ENCODE measurements around the gene SEC61B. TPM values are rescaled to one million over a fixed set of nuclear protein-coding genes. Genes with fewer than 3 reads are reported as not detected.

The SEC61B gene
- total RNA-seq, 1 experiment from 2014 or later = 125 TPM

DNA sequence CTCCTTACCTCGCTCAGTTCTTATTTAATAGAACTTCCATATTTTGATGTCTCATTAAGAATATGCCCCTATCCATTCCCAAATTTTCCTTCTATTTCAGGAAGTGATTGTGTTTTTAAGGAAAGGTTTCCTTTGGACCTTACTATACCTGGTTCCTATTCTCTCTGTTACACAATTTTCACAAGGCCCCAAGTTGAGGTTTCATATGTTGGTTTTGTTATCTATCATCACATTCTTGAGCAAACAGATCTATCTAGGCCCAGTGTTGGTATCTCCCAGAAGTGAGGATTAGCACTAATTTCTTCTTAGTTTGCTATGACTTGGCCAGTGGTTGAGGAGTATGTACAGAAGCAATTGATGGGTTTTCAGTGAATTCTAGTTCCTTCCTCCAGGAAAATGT, 41.9 kb upstream of the SEC61B start:
- H3K9ac ChIP-seq (ENCODE audit: low read length) = no peak overlapping the region
- H3K27ac ChIP-seq (ENCODE audit: low read depth, low read length) = no peak overlapping the region
- no peaks in the 10 kb centered on the region for H3K36me3 ChIP-seq (ENCODE audit: control insufficient read depth in 1 of 2, insufficient read depth in 2 of 2, low read length in 2 of 2)
- no peaks in the 10 kb centered on the region for H3K9me2 ChIP-seq (ENCODE audit: insufficient read depth)
- no peak for ATAC-seq
- H3K27me3 ChIP-seq (ENCODE audit: insufficient read depth, low read length) = no peaks in the 10 kb centered on the region
- POLR2A ChIA-PET = no interaction called here
- H3K4me3 ChIP-seq (replicated peaks in 1 of 2; ENCODE audit: low read depth in 1 of 2, low read length in 2 of 2) = no peak overlapping the region
- BruUV-seq (replicated peaks) = no TSS peak
- no peak for DNase-seq (ENCODE audit: low read depth, low spot score)
- H4K20me1 ChIP-seq (ENCODE audit: insufficient read depth) = no peaks in the 10 kb centered on the region
- H3K79me2 ChIP-seq (ENCODE audit: insufficient read depth, low read length) = no peaks in the 10 kb centered on the region
- RAD21 ChIA-PET (ENCODE audit: low non-redundant PET in 1 of 2, low total read pairs in 2 of 2, uncharacterized antibody in 2 of 2, unreplicated experiment in 2 of 2) = no interaction called here
- CTCF ChIA-PET = no interaction called here
- peaks cover 0 to 4% of the 10 kb centered on the region in 2 experiments; a peak in 1 of 4 replicates for H3K4me1 ChIP-seq (ENCODE audit: control insufficient read depth in 1 of 2, insufficient read depth in 2 of 2, low read length in 2 of 2)
- intact Hi-C loops (cut with micrococcal nuclease) = loop anchor here (10.0 kb wide), 3 partner anchors 625 to 1045 kb away; no protein-coding TSS in a partner anchor
- no peak overlapping the region for H3K4me2 ChIP-seq (ENCODE audit: low read length)
- H3K9me3 ChIP-seq (ENCODE audit: control insufficient read depth in 1 of 2, insufficient read depth in 1 of 2, low read depth in 1 of 2, low read length in 2 of 2) = no peaks in the 10 kb centered on the region
- H2AFZ ChIP-seq (ENCODE audit: low read depth, low read length, poor library complexity, severe bottlenecking) = no peak overlapping the region
- TF ChIP-seq POLR2AphosphoS5 (IDR thresholded peaks at IDR 0.05; ENCODE audit: low read depth, low read length) (no peak), POLR2A (IDR thresholded peaks at IDR 0.05; ENCODE audit: borderline replicate concordance, extremely low read depth, insufficient read depth, insufficient read length) (no peak), ZNF274 (IDR thresholded peaks at IDR 0.05; ENCODE audit: low read depth, low read length) (no peak), ELF1 (IDR thresholded peaks at IDR 0.05; ENCODE audit: borderline replicate concordance, low read depth) (no peak), TCF7L2 (IDR thresholded peaks at IDR 0.05; ENCODE audit: borderline replicate concordance, extremely low read depth, insufficient read depth, insufficient read length) (no peak), JUND (IDR thresholded peaks at IDR 0.05) (no peak), SIN3A (IDR thresholded peaks at IDR 0.05; ENCODE audit: low read depth) (no peak), EGR1 (IDR thresholded peaks at IDR 0.05; ENCODE audit: low read depth) (no peak), ZFX (IDR thresholded peaks at IDR 0.05) (no peak), EZH2 (IDR thresholded peaks at IDR 0.05) (no peak), YY1 (IDR thresholded peaks at IDR 0.05; ENCODE audit: extremely low read depth, insufficient replicate concordance, low read depth, low read length) (no peak), RAD21 (IDR thresholded peaks at IDR 0.05; ENCODE audit: low read depth) (no peak), SP1 (IDR thresholded peaks at IDR 0.05; ENCODE audit: low read depth) (no peak), CBX3 (IDR thresholded peaks at IDR 0.05; ENCODE audit: low read depth) (no peak)
- TF ChIP-seq, protein P1, sequence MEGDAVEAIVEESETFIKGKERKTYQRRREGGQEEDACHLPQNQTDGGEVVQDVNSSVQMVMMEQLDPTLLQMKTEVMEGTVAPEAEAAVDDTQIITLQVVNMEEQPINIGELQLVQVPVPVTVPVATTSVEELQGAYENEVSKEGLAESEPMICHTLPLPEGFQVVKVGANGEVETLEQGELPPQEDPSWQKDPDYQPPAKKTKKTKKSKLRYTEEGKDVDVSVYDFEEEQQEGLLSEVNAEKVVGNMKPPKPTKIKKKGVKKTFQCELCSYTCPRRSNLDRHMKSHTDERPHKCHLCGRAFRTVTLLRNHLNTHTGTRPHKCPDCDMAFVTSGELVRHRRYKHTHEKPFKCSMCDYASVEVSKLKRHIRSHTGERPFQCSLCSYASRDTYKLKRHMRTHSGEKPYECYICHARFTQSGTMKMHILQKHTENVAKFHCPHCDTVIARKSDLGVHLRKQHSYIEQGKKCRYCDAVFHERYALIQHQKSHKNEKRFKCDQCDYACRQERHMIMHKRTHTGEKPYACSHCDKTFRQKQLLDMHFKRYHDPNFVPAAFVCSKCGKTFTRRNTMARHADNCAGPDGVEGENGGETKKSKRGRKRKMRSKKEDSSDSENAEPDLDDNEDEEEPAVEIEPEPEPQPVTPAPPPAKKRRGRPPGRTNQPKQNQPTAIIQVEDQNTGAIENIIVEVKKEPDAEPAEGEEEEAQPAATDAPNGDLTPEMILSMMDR (IDR thresholded peaks at IDR 0.05 in 2 of 3, conservative IDR thresholded peaks at IDR 0.05 in 1 of 3; ENCODE audit: borderline replicate concordance in 1 of 3, insufficient read depth in 1 of 3, low read depth in 2 of 3, low read length in 2 of 3) = no peak
- TF ChIP-seq, protein P2, sequence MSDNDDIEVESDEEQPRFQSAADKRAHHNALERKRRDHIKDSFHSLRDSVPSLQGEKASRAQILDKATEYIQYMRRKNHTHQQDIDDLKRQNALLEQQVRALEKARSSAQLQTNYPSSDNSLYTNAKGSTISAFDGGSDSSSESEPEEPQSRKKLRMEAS (IDR thresholded peaks at IDR 0.05) = no peak
- TF ChIP-seq, protein P3, sequence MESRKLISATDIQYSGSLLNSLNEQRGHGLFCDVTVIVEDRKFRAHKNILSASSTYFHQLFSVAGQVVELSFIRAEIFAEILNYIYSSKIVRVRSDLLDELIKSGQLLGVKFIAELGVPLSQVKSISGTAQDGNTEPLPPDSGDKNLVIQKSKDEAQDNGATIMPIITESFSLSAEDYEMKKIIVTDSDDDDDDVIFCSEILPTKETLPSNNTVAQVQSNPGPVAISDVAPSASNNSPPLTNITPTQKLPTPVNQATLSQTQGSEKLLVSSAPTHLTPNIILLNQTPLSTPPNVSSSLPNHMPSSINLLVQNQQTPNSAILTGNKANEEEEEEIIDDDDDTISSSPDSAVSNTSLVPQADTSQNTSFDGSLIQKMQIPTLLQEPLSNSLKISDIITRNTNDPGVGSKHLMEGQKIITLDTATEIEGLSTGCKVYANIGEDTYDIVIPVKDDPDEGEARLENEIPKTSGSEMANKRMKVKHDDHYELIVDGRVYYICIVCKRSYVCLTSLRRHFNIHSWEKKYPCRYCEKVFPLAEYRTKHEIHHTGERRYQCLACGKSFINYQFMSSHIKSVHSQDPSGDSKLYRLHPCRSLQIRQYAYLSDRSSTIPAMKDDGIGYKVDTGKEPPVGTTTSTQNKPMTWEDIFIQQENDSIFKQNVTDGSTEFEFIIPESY (IDR thresholded peaks at IDR 0.05; ENCODE audit: extremely low read depth, insufficient replicate concordance, low read length) = no peak
- TF ChIP-seq, protein P4, sequence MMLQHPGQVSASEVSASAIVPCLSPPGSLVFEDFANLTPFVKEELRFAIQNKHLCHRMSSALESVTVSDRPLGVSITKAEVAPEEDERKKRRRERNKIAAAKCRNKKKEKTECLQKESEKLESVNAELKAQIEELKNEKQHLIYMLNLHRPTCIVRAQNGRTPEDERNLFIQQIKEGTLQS (IDR thresholded peaks at IDR 0.05) = no peak
